HG03060 (cell line): ENCODE data around the gene FAM219A.

ENCODE experiments used
- ATAC-seq: cut with Tn5 transposase; IDR thresholded peaks from one replicate; pipeline ENCODE4 v1.9.1; 2021; ENCODE audit warnings: low read depth, moderate number of reproducible peaks; ENCODE audit not compliant: unreplicated experiment

FAM219A gene, protein sequence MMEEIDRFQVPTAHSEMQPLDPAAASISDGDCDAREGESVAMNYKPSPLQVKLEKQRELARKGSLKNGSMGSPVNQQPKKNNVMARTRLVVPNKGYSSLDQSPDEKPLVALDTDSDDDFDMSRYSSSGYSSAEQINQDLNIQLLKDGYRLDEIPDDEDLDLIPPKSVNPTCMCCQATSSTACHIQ

DNA sequence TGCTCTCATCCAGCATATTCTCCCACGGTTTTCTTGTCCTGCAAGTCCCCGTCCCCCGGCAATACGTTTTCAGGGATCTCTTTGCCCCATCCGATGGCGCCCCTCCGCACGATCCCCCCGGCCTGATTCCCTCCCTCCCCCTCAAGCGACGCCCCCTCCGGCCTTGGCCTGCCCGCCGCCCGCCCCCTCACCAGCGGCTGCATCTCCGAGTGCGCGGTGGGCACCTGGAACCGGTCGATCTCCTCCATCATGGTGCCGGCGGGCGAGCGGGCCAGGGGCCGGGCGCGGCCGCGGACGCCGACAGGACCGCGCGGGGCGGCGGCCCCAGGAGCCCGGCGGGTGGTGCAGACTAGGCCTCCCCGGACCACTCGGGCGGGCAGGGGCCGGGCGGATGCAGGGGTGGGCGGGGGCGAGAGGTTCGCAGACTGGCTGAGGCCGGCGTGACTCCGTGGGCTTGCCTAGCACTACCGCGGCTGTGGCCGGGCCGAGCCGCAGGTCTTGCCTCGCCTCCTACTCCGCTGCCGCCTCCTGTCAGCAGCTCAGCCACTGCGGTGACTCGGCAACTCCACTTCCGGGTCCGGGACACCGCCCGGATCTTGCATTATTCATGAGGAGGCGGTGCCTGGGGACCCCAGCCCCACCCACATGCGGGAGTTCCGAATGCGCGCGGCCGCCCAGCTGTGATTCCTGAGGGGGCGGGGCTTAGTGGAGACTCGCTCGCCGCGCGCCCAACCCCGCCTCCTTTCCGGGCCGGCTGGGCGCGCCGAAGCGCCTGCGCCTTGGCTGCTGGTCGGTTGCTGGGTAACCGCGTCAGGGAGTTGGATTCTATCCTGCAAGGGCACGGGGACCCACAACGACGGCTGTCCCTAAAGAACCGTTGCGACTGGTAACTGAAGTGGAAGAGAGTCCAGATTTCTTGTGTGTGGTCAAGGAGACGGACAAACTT is at the start of gene FAM219A, which contains the start of gene DNAI1:
TSS of gene FAM219A (minus strand) at position 558 of the 946 bp plus-strand sequence. CDS start at position 251, 307 bp downstream.
TSS of gene DNAI1 (plus strand) at position 793 of the 946 bp plus-strand sequence. CDS start 201 bp downstream, outside the sequence.
- ATAC-seq = peak; percentile 85

DNA sequence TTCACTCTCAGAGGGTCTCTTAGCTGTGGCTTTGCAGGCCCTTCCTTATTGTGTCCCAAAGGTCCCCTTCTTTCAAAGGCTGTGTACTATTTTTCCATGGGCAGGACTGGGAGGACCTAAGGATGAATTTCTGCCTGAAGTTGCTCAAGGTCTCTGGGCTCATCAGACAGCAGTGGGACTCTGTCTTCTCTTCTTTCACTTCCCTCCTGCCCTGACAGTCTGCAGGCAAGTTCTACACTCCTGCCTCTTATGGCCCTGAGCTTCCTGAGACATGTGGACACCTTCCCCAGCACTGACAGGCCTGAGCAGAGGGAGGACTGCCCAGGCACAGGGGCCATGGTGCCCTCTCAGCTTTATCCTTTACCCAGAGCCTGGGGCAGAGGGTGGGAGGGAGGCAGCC is 49.6 kb upstream of the FAM219A start:
- ATAC-seq = no peak

DNA sequence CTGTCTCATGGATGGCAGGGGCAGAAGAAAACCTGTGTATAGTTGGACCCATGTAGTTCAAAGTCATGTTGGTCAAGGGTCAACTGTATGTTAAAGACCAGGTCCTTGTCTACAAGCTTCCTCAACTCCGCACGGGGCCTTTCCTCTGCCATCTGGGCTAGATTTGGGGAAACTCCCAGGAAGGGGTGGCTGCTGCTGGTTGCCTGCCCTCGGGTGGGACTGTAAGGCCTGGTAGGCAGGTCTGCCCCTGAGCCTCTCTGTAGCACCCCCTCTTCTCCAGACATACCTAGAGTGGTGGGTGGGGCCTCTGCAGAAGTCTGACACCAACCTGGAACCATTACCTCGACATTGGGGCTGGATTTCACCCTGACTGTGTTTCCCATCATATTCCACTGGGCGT is 49.2 kb upstream of the FAM219A start:
- no peak for ATAC-seq

DNA sequence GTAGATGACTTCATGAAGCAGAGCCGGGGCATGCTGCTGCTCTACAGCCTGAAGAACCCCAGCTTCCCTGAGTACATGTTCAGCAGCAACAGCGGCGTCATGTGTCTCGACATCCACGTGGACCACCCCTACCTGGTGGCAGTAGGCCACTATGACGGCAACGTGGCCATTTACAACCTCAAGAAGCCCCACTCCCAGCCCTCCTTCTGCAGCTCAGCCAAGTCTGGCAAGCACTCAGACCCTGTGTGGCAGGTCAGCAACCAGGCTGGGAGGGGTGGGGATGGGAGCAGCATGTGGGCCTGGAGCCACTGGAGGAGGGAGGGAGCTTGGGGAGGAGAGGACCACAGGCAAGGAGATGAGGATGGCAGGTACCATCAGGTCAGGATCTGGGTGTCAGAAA is 48.3 kb upstream of the FAM219A start:
- no peak for ATAC-seq

DNA sequence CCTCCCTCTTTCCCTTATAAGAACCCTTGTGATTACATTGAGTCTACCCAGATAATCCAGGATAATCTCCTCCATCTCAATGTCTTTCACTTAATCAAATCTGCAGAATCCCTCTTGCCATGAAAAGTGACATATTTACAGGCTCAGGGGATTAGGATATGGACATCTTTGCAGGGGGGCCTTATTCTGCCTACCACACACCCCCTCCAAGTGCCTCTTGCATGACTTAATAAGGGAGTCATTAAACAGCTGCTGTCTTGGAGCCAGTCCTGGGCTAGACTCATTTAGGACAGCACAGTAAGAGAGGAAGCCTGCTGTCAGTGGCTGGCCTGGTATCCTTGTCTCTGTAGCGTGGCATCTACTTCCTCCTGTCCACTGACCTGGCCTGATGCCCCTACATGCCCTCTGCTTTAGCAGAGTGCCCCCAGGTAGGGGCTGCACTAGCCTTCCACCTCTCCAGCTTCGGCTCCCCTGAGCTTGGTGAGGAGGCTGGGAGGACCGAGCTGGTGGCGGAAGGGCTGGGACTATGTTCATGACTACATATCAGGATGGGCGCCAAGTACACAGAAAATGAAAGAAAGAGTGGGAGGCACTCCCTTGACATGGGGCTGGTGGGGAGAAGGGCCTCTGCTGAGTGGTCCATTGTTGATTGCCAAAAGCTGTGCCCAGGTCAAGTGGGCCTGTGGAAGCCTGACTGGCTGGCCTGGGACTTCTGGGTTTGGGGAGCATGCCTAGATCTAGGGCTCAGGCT is 47.2 kb upstream of the FAM219A start:
- ATAC-seq = no peak

DNA sequence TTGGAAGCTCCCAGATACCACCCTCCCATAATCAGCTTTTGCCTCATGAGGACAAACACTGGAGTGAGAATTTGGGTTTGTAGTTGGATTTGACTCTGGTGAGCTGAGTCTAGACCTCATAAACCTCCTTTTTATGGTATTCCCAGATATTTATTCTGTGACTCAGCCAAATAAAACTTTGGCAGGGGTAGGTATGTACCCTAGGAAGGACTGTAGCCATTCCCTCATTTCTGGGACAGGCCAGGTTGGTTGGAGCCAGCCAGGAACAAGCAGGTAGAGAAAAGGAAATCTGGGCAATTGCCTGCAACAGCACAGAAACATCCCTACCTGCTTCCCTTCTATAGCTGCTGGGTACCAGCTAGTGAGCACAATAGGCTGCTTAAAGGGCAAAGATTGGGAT is 45.0 kb upstream of the FAM219A start:
- no peak for ATAC-seq

DNA sequence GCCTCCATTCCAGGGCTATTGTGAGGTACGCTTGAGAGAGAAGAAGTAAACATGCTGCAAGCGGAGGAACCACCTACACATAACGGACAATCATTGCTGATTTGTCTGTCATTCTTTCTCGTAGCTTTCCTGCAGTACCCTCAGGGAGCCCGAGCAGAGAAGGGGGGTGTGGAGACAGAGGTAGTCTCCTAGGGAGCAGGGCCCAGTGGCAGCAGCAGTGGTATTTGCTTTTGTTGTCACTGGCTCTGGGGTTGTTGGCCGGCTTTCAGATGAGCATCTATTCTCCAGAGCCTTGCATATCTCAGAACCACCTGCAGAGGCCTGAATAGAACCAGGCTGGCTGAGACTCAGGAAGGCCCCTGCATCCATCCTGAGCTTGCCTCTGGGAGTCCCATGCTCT is 44.5 kb upstream of the FAM219A start:
- no peak for ATAC-seq

DNA sequence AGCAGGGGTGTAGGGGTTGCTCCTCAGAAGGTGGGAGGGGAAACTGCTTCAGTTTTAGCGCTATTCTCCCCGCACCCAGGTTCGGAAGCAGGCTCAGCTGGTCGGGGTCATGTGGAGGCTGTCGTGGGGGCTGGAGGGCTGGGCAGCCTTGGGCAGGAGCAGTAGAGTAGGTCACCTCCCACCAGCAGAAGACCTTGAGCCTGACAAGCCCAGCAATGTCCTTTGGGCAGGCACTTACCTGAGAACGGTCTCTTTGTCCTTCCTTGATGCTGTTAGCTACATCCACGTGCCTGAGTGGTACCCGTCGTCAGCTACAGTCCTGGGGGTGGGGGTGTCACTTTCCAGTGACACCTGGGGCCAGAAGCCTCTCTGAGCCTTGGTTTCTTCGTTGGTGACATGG is 44.1 kb upstream of the FAM219A start:
- no peak for ATAC-seq

DNA sequence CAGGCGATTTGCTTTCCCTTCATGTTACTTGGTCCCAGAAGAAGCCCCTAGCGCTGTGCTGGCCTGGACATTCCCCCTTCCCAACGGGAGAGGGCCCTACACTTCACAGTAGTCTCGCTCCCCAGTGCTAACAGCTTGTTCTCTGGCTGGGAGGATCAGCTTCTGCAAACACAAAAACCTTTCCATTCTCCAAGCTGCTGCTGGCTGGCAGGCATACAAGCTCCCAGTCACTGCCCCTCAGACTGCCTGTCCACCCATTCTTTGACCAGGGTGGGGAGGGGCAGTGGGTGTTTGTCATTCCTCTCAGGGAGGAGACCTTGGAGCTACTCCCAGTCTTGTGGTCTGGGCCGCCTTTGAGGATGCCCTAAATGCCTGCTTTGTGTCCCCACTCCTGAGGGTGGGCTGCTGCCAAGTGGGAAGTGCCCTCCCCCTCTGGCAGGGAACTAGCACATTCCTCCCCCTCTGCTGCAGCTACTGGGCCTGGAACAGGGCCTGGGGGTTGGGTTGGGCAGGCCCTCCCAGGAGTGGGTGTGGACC is 43.6 kb upstream of the FAM219A start:
- no peak for ATAC-seq

DNA sequence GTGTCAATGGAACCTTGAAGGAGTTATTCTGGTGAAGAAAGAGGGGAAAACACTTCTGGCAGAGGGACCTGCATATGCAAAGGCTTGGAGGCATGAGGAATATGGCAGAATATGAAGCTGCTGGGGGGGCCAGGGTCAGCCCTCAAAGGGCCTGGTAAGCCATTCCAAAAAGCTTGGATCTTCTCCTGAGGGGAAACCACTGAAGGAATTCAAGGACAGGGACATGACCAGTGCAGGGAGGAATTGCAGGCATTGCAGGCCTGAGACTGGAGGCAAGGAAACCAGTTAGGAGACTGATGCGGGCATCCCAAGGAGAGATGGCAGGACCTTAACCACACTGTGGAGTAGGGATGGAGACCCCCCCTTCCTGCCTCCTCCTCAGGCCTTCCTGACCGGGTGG is 43.0 kb upstream of the FAM219A start:
- no peak for ATAC-seq

DNA sequence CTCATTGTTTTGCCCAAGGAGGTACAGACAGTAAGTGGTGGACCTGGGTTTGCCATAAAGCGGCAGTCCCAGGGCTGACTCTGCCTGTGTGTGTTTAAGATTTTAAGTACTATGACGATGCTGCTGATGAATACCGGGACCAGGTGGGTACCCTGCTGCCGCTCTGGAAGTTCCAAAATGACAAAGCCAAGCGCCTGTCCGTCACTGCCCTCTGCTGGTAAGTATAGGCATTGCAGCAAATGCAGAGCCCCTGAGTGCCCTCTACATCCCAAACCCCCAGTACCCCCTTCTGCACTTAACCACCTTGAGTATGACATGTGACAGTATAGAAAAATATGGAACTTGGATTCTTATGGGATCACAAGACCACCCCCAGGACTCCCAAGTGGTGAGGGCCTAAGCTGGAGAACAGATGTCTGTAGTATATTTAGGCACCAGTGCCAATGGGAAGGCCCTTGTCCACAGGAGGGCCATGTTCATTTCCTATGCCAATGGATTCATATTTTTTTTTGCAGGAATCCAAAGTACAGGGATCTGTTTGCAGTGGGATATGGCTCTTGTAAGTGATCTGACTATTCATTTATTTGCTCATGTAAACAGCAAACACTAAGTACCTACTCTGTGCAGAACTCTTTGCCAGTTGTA is 42.4 kb upstream of the FAM219A start:
- no peak for ATAC-seq

DNA sequence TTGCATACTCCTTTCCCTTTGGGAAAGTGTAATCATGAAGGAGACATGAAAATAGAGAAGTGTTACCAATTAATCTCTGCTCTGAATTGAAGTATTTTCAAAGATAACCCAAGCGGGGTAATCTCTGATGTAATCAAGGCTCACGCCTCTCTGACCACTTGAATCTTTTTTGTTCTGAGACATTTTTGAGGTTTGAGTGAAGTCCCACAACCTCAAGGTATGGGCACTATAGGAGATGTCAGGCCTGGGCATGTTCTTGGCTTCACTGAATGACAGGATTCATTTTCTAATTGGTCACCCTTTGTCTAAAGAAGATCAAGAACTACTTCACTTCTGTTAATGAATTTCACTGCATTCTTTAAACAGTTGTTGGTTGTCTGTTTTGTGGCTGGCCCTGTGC is 40.7 kb upstream of the FAM219A start:
- no peak for ATAC-seq

DNA sequence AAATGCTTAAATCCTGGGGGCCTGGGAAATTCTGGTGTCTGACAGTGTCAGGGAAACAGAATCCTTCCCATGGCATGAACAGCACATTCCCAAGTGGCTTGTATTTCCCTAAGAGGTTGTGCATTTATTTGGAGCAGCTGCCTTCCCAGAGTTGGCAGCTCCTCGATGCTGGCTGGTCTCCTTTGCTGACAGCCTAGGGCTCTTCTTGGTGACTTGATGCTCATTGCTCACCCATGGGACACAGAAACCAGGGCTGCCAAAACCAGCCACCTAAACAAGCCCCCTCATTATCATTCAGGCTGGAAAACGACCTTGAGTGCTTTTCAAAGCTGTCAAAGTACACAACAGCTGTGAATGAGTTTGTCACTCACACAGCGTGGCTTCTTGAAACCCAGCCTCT is 40.2 kb upstream of the FAM219A start:
- ATAC-seq = no peak

DNA sequence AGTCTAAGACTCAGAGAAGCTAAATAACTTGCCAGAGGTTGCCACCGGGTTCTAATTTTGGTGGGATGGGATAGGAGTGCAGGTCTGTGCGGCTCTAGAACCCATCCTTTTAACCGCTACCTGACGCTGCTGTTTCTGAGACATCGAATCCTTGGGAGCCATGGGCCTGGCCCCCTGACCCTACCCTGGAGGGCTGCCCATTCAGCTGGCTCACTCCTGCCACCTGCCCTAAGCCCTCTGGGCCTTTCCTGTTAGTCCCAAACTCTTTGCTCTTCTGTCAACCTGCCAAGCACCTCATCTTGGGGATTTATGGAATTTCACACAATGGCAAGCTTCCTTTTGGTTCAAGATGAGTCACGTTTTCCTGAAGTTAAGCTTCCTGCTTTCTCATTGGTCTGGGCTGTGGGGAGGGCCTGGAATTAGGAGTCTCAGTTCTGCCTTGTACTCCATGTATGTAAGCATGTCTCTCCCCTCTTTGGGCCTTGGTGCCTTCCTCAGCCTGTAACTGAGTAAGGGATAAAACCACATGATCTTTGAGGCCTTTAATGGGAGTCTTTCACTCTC is 37.9 kb upstream of the FAM219A start:
- ATAC-seq = no peak

DNA sequence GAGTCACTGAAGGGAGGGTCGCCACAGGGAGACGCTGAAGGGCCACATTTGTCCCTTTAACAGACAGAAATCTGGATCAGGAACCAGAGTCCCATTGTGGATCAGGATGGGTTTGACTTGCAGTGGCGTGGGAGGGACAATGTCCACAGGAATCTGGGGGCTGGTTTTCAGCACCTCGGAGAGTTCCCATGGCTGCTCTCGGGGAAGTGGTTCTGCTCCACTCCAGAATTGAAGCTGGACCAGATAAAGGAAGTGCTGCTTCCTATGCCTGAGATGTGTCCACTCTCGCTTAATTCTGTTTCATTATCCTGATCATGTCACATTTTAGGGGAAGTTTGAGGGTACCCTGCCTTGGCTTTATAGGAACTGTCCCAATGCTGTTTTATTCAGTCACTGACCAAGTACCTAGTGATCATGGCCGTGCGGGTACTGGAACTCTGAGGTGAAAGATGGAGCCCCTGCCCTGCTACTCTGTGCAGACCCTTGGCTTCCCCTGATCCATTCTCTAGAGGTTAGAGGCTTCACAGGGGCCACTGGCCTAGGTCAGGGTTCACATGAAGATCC is 35.7 kb upstream of the FAM219A start:
- ATAC-seq = no peak

DNA sequence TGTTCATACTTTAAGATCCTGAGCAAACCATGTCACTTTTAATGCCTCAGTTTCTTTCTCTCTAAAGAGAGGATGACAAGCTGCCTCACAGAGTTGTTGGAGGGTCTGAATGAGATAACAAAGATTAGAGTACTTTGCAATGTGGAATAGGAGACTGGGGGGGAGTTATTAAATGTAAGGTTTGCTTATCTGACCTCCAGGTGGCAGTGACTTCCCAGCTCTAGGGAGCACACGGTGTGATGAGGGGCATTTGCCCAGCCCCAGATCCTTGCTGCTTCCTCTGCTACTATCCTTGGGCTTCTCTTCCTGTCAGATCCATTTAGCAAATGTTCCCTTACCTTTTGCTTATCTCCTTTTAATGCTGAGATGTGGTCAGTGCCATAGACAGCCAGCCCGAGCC is 33.7 kb upstream of the FAM219A start:
- no peak for ATAC-seq

DNA sequence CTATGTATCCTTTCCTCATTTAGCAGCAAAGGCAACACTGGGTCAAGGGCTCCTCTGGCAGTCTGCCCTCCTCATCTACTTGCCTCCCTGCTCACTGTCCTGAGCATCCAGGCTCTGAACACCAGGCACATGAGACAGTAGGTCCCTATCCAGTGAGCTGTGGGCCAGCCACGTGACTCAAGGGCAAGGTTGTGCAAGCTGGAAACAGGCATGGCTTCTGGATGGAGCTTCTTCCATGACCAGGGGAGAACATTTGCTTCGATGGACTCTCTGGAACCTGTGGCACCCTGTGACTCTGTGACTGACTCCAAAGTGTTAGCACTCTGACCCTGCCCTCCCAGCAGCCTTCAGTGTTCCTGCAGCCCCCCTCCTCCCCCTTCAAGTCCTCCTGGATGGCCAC is 33.2 kb upstream of the FAM219A start:
- no peak for ATAC-seq

DNA sequence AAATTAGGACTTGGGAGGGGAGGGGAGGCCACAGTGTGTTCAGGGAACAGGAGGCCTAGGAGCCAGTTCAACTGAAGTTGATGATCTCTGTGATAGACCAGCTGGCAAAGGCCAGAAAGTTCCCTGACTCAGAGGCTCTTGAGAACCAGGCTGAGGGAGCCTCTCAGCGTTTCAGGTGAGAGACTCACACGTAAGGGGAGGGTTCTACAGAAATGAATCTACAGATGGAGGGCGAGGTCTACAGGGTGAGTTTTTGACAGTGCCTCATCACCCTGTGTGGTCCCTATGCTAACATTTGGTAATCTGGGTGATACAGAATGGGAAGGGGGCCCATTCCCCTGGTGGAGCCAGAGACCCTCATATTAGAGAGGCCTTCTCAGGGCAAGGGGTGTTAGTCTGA is 32.4 kb upstream of the FAM219A start:
- no peak for ATAC-seq

DNA sequence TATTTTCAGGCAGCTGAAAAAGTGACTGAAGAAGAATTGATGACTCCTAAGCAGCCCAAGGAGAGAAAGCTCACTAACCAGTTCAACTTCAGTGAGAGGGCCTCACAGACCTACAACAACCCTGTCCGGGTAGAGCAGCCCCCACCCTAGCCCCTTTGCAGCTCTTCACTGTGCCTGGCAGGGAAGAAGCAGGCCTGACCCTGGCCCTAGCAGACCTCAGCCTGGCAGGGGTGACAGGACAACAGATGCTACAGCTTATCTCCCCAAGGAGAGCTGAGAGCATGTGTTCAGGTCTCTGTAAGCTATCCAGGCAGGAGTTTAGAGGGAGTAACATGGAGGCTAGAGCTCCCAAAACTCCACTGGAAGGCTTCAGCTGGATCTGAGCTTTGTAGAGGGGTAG is 32.0 kb upstream of the FAM219A start:
- no peak for ATAC-seq

DNA sequence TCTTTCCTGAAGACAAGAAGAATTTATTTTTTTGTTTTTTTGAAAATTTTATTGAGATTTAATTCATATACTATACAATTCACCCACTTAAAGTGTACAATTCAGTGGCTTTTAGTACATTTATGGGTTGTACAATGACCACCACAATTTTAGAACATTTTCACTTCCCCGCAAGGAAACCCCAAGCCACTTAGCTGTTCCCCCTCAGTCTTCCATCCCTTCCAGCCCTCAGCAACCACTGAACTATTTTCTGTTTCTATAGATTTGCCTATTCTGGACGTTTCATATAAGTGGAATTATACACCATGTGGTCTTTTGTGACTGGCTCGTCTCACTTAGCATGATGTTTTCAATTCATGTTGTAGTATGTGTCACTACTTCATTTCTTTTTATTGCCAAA is 28.2 kb upstream of the FAM219A start:
- ATAC-seq = no peak
